Effector CD4-positive, alpha-beta T cell (primary cell): ENCODE results near the gene CAMSAP2.
A peak's percentile ranks its signal among the peaks of the same experiment; 100 is the strongest.

ENCODE experiments used
- DNase-seq: peaks from one replicate; pipeline ENCODE4 v3.0.0-alpha.2; 2020

CAMSAP2 gene

GRCh38 chr1:200900877-200901276 is 162.2 kb downstream of the CAMSAP2 start:
- DNase-seq: no peak

- DNase-seq: no peak
Measured at GRCh38 chr1:200901350-200901749, 162.7 kb downstream of the CAMSAP2 start.

GRCh38 chr1:200901796-200902444 is 163.2 kb downstream of the CAMSAP2 start:
- no peak for DNase-seq

GRCh38 chr1:200903793-200904192 is 165.1 kb downstream of the CAMSAP2 start:
- no peak for DNase-seq

DNA sequence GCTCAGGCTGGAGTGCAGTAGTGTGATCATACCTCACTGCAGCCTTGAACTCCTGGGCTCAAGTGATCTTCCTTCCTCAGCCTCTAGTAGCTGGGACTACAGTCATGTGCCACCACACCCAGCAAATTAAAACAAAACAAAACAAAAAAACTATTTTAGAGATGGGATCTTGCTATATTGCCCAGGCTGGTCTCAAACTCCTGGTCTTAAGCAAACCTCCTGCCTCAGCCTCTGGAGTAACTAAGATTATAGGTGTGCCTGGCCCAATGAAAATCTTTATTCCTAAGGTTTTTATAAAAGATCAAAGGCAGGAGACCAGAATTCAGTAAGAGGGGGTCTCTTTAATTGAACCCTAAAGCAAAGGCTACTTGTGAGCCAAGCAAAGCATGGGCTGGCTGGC is 166.1 kb downstream of the CAMSAP2 start:
- no peak for DNase-seq

DNA sequence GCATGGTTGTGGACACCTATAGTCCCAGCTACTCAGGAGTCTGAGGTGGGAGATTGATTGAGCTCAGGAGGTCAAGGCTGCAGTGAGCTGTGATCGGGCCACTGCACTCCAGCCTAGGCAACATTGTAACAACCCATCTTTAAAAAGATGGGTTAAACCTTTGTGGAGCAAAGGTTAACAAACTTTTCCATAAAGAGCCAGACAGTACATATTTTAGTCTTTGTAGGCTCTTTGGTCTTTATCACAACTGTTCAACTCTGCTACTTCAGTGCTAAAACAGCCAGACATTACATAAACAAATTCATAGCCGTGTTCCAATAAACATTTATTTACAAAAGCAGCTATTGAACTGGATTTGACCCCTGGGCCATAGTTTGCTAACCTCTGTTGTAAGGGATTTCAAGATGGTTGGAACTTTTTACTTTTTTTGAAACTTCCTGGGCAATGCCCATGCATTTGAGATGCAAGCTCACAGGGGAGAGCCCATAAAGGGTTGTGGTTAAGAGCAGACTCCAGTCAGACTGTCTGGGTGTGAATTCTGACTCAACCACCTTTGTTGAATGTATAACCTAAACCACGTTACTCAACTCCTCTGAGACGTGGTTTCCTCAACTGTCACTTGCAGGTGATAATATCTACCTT is 166.8 kb downstream of the CAMSAP2 start:
- peak; percentile 25 for DNase-seq

DNA sequence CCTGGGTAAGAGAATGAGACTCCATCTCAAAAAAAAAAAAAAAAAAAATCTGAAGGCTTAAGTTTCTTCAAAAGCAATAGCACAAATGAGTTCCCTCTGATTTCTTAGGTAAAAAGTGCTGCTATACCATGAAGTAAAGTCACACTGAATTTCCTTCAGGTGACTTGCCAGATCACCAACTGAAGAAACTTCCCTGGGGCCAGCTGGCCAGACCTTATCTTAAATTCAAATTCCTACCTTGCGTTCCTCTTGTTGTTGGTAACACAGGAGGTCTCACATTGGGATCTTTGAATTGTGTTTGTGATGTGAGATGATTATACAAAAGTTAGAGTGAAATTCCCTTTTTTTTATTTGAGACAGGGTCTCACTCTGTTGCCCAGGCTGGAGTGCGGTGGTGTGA is 167.8 kb downstream of the CAMSAP2 start:
- no peak for DNase-seq

- DNase-seq: no peak
Measured at GRCh38 chr1:200907611-200908097, 169.0 kb downstream of the CAMSAP2 start.

DNA sequence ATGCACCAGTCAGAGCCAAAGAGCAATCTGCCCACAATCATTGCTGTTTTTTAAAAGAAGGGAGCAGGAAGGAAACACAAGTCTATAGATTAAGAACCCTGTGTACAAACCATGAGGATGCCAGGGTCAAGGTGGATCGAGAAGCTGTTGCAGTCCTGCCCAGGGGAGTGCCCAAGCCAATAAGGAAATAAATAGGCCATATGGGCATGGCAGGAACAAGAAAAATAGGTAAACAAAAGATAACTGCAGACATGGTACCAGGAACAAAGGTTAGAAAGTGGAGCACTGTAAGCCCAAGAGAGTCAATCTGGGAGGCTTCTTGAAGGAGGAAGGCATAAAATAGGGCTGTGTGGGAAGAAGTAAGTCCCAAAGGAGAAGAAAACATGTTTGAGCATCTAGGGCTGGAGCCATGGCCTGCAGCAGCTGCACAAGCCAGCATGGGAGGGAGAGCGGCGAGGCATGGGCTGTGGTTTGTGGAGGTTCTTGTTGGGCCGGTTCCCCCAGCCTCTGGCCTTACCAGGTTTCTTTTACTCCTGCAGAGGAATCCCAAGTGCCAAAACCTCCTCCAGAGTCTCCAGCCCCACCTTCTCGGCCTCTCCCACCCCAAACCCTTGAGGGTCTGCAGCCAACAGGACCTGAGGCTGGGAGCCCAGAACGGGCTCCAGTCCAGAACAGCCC is 169.6 kb downstream of the CAMSAP2 start:
- no peak for DNase-seq

- DNase-seq: no peak
Measured at GRCh38 chr1:200909071-200909470, 170.4 kb downstream of the CAMSAP2 start.

DNA sequence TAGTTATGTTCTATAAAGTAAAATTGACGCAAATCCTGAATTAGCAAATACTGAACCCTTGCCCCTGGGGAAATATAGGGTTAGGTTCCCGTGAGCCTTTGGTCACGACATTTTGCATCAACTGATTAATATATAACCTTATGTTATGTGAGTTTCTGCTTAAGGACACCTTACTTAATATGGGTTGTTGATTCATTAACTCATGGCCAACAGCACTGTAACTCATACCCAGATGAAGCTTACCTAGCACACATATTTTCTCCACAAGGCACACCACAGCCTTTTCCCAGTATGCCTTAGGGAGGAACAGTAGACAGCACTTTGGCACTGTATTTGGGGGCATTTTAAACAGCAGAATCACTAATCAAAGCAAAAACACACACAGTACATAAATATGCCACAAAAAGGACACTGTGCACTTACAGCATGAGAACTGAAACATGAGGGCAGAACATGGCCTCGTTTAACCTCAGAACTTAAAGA is 171.1 kb downstream of the CAMSAP2 start:
- no peak for DNase-seq
